DND-41 (cell line): ENCODE results near the gene RBMS3.

Experiments used
- EZH2 ChIP-seq: IDR thresholded peaks from 3 replicates; pipeline ENCODE4 v1.6.1; 2012; ENCODE audit warnings: borderline replicate concordance, low read depth, mild to moderate bottlenecking, moderate library complexity, low read length, inconsistent platforms; ENCODE audit not compliant: severe bottlenecking
- TF ChIP-seq, protein P1 (sequence below): IDR thresholded peaks from 2 replicates; pipeline ENCODE4 v1.5.1; 2012; ENCODE audit warnings: borderline replicate concordance, low read length, moderate library complexity, mild to moderate bottlenecking; ENCODE audit not compliant: poor library complexity, severe bottlenecking; ENCODE audit errors: extremely low read depth

DNA sequence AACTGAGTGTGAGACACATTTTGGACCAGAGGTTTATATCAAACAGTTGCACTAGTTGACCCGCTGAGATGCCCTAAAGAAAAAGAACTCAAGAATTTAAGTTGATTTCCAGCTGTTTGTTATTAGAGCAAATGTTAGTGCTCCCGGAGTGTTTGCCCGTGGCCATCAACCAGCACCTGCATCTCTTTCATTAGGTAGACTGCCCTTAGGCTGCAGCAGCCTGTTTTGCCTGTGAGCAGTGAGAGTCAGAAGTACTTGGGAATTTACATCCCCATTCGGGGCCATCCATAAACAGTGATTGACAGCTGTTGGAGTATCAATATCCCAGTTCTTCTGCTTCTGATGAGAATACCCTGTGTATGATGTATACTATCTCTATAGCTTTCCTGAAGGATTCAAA lies 492.6 kb downstream of the RBMS3 start:
- TF ChIP-seq, protein P1, sequence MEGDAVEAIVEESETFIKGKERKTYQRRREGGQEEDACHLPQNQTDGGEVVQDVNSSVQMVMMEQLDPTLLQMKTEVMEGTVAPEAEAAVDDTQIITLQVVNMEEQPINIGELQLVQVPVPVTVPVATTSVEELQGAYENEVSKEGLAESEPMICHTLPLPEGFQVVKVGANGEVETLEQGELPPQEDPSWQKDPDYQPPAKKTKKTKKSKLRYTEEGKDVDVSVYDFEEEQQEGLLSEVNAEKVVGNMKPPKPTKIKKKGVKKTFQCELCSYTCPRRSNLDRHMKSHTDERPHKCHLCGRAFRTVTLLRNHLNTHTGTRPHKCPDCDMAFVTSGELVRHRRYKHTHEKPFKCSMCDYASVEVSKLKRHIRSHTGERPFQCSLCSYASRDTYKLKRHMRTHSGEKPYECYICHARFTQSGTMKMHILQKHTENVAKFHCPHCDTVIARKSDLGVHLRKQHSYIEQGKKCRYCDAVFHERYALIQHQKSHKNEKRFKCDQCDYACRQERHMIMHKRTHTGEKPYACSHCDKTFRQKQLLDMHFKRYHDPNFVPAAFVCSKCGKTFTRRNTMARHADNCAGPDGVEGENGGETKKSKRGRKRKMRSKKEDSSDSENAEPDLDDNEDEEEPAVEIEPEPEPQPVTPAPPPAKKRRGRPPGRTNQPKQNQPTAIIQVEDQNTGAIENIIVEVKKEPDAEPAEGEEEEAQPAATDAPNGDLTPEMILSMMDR, result no peak
- no peak for TF ChIP-seq EZH2
